Psoas muscle (tissue), 8 donors: Measurements from ENCODE around the gene INSIG1. TPM values are rescaled to one million over a fixed set of nuclear protein-coding genes. Genes with fewer than 3 reads are reported as not detected.

ENCODE experiments used
- ATAC-seq, 4 donors: fragments of 200-7000 bp; cut with Tn5 transposase; one replicate each; pipeline ENCODE4 v1.9.1; 2020; ENCODE audit warnings: moderate library complexity in 3 of 4, mild to moderate bottlenecking in 2 of 4
- DNase-seq, 2 donors: peaks; one replicate each; pipeline ENCODE4 v3.0.0-alpha.2; 2020
- H3K27ac ChIP-seq: fragments of 200-600 bp; one replicate; pipeline ENCODE4 v1.8.0; 2022
- H3K27me3 ChIP-seq, 3 donors: fragments of 200-600 bp in 1 of 3; one replicate each; pipeline versions ENCODE4 v1.6.1 to v1.8.0; 2013 to 2022; ENCODE audit warnings: low read length in 2 of 3, mild to moderate bottlenecking in 2 of 3, moderate library complexity in 1 of 3; ENCODE audit not compliant: insufficient read depth in 3 of 3
- H3K36me3 ChIP-seq, 2 donors: fragments of 200-600 bp in 1 of 2; one replicate each; pipeline versions ENCODE4 v1.6.1 to v1.8.0; 2013 to 2022; ENCODE audit warnings: low read depth in 1 of 2, mild to moderate bottlenecking in 1 of 2, moderate library complexity in 1 of 2; ENCODE audit not compliant: insufficient read depth in 1 of 2
- H3K4me1 ChIP-seq: fragments of 200-600 bp; one replicate; pipeline ENCODE4 v1.8.0; 2022
- H3K4me3 ChIP-seq: fragments of 200-600 bp; one replicate; pipeline ENCODE4 v1.8.0; 2022; ENCODE audit warnings: mild to moderate bottlenecking
- H3K9me3 ChIP-seq: fragments of 200-600 bp; one replicate; pipeline ENCODE4 v1.8.0; 2022
- WGBS, 3 donors: extraction: QIAGEN DNeasy Blood & Tissue Kit; methylation state at CpG; one replicate each; pipeline versions ENCODE4 v1.1.6 to v1.1.7; 2013; 5-methylcytosine and 5-hydroxymethylcytosine counted together
- intact Hi-C, 2 donors: fragments of 100-400 bp; cut with DNase I; formaldehyde crosslinking; loops; one replicate each; pipeline versions ENCODE4 v1.11.0 to v1.14.2; 2022
- polyA plus RNA-seq, 3 donors: library from polyadenylated mRNA; stranded (reverse); fragments of 200-250 nt; gene quantifications; one replicate each; pipeline ENCODE4 v1.2.3, GENCODE V29; 2013
- total RNA-seq, 4 donors: library from RNA; stranded (reverse); fragmentation: NEBNext Ultra II Directional in 2 of 4; extraction: Animal tissue kit (Norgen Biotek cat#: 25700) in 2 of 4; gene quantifications; one replicate each; pipeline versions ENCODE4 v1.2.1 to v1.2.4, GENCODE V29; 2021 to 2023
- TF ChIP-seq, protein P1 (sequence below): fragments of 200-600 bp; IDR thresholded peaks from one replicate; pipeline ENCODE4 v1.8.0; 2022; ENCODE audit warnings: antibody characterized with exemption
- donor health status: healthy with polysubstance abuse.
- donor health status: DM: no; HTN: no; CAD: no; lungs with moderate emphysema.
- donor health status: Bipolar disorder and iron deficiency.
- donor health status: healthy.
- donor health status: DM: yes; HTN: yes; CAD: no.
- donor health status: DM: no; HTN: no; CAD: no.
- donor health status: DM: no; HTN: no; CAD: no.
- donor health status: DM: yes; HTN: yes; CAD: no.

Gene INSIG1
- total and polyA plus RNA-seq, 7 donors: 4.0 to 20.0 (median 7.4) TPM

DNA sequence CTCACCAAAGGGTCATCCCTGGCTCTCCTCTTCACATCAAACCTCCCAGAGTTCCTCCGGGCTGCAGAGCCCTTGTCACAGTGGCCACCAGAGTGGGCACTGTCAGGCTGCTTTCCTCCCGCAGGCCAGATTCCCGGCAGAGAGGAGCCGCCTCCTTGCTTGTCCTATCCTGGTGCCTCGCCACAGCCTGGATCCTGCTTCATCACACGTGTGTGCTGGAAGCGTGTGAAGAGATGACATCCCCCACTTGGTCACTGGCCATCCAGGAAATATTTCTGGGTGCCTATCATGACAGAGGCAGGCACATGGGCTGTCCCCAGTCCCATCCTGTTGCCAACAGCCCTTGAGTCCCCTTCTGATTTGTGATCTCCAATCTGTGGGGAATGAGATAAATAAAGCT is 15.0 kb downstream of the INSIG1 start:
- no peaks in the 10 kb centered on the region for H3K4me1 ChIP-seq
- DNase-seq (no peak), ATAC-seq (no peak)
- TF ChIP-seq, protein P1, sequence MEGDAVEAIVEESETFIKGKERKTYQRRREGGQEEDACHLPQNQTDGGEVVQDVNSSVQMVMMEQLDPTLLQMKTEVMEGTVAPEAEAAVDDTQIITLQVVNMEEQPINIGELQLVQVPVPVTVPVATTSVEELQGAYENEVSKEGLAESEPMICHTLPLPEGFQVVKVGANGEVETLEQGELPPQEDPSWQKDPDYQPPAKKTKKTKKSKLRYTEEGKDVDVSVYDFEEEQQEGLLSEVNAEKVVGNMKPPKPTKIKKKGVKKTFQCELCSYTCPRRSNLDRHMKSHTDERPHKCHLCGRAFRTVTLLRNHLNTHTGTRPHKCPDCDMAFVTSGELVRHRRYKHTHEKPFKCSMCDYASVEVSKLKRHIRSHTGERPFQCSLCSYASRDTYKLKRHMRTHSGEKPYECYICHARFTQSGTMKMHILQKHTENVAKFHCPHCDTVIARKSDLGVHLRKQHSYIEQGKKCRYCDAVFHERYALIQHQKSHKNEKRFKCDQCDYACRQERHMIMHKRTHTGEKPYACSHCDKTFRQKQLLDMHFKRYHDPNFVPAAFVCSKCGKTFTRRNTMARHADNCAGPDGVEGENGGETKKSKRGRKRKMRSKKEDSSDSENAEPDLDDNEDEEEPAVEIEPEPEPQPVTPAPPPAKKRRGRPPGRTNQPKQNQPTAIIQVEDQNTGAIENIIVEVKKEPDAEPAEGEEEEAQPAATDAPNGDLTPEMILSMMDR: no peak
- intact Hi-C loops: no loop called here
- WGBS, 3 donors: 64 to 78% (median 68%) methylated on average over 7 of the region's 7 CpGs
- H3K36me3 ChIP-seq: peaks cover 0 to 25% of the 10 kb centered on the region in 2 donors
- H3K4me3 ChIP-seq: no peak overlapping the region
- no peak overlapping the region for H3K27ac ChIP-seq
- peaks cover 0 to 4% (median 1%) of the 10 kb centered on the region in 3 donors for H3K27me3 ChIP-seq
- H3K9me3 ChIP-seq: no peaks in the 10 kb centered on the region

DNA sequence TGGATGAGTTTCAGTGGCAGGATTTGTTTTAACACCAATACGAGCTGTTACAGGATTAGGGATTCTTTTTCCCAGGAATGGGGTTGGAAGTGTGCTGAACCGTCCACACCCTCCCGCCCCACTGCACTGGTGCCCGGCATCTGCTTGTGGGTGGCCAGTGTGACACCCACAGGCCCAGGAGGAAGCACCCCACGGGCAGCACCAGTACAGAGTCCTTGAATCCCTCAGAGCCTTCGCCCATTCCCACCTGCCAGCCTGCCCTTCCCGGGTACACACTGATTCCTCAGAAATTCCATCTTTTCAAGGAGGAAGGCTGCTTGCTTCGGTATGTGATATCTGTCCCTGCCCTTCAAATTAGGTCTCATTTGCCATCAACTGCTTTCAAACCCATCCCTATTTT is 15.4 kb downstream of the INSIG1 start:
- TF ChIP-seq, protein P1: no peak
- no peak overlapping the region for H3K4me3 ChIP-seq
- peaks cover 0 to 20% of the 10 kb centered on the region in 2 donors for H3K36me3 ChIP-seq
- intact Hi-C loops: no loop called here
- H3K27ac ChIP-seq: no peak overlapping the region
- ATAC-seq (no peak), DNase-seq (no peak)
- no peaks in the 10 kb centered on the region for H3K9me3 ChIP-seq
- no peaks in the 10 kb centered on the region for H3K4me1 ChIP-seq
- H3K27me3 ChIP-seq: peaks cover 0 to 4% (median 1%) of the 10 kb centered on the region in 3 donors
- 73 to 82% (median 80%) methylated on average over 8 of the region's 8 CpGs for WGBS, 3 donors

GRCh38 chr7:155315977-155316376 is 18.3 kb downstream of the INSIG1 start:
- Histone ChIP-seq H3K27me3 (peaks cover 0 to 10% (median 1%) of the 10 kb centered on the region in 3 donors), H3K36me3 (no peaks in the 10 kb centered on the region), H3K4me3 (no peak overlapping the region), H3K4me1 (no peaks in the 10 kb centered on the region), H3K9me3 (no peaks in the 10 kb centered on the region), H3K27ac (no peak overlapping the region)
- no peak for DNase-seq
- ATAC-seq: no peak
- intact Hi-C loops: no loop called here
- 56 to 65% (median 60%) methylated on average over 8 of the region's 8 CpGs for WGBS, 3 donors
- TF ChIP-seq, protein P1: no peak

DNA sequence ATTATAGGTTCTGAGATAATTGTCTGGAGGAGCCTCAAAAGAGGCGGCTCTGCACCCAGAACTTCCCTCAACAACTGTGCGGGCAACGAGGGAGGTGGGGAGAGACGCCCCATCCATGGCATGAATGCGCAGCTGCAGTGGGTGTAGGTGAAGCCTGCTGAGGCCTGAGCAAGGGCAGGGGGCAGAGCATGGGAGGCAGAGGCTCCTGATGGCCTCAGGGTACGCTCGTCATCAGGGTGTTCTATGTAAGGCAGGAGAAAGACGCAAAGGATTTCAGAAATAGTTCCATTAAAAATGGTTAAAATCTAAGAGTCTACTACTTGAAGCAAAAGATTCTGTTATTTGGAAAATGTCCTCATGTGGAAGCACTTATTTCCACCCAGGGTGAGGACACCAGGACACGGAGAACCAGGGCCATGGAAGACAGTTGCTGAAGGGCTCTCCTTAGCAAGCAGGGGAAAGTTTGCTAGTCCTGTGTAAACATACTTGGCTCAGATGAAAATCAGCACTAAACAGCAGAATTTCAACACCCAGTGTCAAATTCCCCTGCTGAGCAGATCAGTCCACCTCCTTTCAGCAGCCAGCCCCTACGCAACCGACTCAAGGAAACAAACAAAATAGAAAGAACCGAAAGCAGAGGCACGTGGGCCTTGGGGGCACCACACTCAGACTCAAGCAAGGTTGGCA is 18.9 kb downstream of the INSIG1 start:
- no peaks in the 10 kb centered on the region for H3K9me3 ChIP-seq
- intact Hi-C loops: no loop called here
- DNase-seq (no peak), ATAC-seq (no peak)
- peaks cover 0 to 10% (median 4%) of the 10 kb centered on the region in 3 donors for H3K27me3 ChIP-seq
- WGBS, 3 donors: 69 to 79% (median 74%) methylated on average over 13 of the region's 13 CpGs
- no peak overlapping the region for H3K27ac ChIP-seq
- H3K4me1 ChIP-seq: no peaks in the 10 kb centered on the region
- TF ChIP-seq, protein P1: no peak
- no peaks in the 10 kb centered on the region for H3K36me3 ChIP-seq
- no peak overlapping the region for H3K4me3 ChIP-seq

GRCh38 chr7:155317114-155317434 is 19.4 kb downstream of the INSIG1 start:
- H3K36me3 ChIP-seq: no peaks in the 10 kb centered on the region
- no peak for DNase-seq
- ATAC-seq: no peak
- TF ChIP-seq, protein P1: no peak
- 83 to 93% (median 85%) methylated on average over 3 of the region's 3 CpGs for WGBS, 3 donors
- no peak overlapping the region for H3K4me3 ChIP-seq
- no peaks in the 10 kb centered on the region for H3K9me3 ChIP-seq
- H3K27ac ChIP-seq: no peak overlapping the region
- no peaks in the 10 kb centered on the region for H3K4me1 ChIP-seq
- intact Hi-C loops: no loop called here
- H3K27me3 ChIP-seq: peaks cover 0 to 10% (median 5%) of the 10 kb centered on the region in 3 donors
